Measurements from ENCODE around the gene RPL10L. TPM values are rescaled to one million over a fixed set of nuclear protein-coding genes. Genes with fewer than 3 reads are reported as not detected.

Gene RPL10L
- not detected in 2 replicates for total RNA-seq (2014; rRNA removed; shearing (Covaris generic))

DNA sequence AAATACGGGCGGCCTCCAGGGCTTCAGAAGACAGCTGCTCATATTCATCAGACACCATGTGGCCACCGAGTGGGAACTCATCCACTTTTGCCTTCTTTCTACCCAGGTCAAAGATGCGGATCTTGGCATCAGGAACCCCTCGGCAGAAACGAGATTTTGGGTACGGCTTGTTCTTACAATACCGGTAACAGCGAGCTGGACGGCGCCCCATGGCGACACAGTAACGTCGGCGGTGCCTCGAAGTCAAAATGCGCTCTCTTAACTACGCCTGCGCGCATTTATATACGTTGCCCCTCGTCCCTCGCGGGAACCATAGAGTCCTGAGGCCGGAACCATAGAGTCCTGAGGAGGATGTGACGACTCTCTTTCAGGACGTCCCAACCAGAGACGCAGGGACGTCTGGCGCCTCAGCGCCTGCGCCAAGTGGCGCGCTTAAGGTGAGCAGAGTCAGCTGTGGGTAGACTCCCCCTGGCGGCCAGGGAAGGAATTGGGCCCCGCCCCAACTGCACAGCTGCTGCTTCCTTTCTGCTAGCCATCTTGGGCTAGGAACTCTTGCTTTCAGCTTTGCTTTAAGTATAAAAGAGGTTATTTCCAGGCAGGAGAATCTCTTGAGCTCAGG, at the start of gene RPL10L:
Gene RPL10L, minus strand, starts transcription at position 256 of the 619 bp plus-strand sequence. Its CDS starts 45 bp downstream, at position 211.
- no peak for DNase-seq (ENCODE audit: low spot score)

DNA sequence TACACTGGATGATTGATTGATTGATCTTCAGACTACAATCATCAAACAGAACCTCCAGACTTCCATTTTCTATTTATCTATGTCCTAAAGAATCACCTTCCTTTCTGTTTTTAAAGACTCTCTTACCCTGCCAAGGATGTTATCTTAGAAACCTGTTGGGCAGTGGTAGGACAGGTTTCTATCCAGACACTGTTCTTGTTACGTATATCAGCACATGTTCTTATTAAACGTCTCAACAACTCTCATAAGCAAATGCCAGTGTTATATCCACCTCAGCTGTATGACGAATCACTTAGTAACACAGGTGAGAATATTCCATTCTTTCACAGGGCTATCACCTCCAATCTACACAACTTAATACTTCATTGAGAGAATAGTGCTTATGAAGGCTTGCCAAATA, 40.2 kb upstream of the RPL10L start:
- peak; percentile 52 for DNase-seq (ENCODE audit: low spot score)

DNA sequence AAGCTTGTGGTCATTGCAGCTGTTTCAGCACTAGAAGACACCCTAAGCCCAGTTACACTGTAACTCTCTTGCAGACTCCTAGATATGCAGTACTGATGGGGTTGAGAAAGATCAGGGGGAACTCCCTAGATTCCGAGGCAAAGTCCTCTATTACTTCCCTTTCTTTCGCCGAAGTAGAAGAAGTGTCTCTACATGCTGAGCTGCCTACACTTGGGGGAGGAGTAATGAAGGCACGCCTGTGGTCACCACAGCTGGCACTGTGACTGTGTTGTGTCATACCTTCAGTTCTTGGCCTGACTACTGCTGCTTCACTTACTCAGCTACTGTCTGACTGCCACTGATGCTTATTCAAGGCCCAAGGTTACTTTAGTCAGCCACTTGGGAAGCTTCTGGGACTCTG, 35.1 kb upstream of the RPL10L start:
- no peak for DNase-seq (ENCODE audit: low spot score)

DNA sequence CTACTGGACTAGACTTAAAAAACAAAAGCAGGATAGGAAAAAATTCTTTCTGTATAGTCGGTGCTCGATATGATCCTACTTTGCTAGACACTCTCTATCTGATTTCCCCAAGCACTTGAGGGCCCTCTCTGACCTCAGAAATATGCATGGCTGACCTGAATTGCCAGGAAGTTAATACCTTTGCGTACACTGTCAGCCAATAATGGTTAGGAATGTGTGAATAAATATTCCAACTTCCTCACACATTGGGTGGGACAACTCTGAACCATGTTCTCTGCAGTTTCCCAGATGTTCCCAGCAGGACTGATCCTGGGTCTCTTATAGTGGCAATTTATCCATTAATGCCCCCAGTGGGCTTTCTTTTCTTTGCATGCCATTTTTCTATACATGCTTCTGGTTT, 20.5 kb upstream of the RPL10L start:
- peak; percentile 9 for DNase-seq (ENCODE audit: low spot score)

DNA sequence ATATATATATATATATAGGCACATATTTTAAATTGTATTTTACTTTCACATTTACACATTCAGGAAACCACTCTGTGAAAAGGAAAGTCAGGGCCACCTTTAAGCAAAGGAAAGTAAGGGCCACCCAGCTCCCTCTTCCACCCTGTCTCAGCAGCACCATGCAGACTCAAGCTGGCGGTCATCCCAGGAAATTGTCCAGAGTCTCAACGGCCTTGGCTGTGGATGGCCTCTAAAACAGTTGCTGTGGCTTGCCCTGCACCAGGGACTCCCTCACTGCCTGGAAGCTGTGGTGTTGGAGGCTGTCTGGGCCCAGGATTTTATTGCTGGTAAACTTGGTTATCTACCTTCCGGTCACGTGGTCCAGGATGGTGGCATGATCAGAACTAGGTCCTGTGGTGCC, 11.8 kb upstream of the RPL10L start:
- no peak for DNase-seq (ENCODE audit: low spot score)

DNA sequence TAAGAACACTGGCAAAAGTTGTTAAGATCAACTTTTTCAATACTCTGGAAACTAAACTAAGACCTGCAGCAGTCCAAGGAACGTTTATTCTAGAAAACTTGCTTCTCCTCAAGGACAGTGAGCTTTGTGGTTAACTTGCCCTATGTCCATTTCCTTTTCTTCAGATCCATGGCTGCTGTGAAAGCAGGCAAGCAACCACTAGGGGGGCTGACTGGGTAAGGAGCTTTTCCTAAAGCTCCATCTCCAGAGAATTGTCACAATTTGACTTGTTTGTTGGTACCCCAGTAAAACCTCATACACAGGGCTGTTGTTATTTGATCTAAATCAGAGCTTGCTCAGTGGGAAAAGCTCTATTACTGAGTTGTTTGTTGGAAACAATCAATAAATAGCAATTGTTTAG, 10.1 kb upstream of the RPL10L start:
- DNase-seq (ENCODE audit: low spot score): peak; percentile 19

DNA sequence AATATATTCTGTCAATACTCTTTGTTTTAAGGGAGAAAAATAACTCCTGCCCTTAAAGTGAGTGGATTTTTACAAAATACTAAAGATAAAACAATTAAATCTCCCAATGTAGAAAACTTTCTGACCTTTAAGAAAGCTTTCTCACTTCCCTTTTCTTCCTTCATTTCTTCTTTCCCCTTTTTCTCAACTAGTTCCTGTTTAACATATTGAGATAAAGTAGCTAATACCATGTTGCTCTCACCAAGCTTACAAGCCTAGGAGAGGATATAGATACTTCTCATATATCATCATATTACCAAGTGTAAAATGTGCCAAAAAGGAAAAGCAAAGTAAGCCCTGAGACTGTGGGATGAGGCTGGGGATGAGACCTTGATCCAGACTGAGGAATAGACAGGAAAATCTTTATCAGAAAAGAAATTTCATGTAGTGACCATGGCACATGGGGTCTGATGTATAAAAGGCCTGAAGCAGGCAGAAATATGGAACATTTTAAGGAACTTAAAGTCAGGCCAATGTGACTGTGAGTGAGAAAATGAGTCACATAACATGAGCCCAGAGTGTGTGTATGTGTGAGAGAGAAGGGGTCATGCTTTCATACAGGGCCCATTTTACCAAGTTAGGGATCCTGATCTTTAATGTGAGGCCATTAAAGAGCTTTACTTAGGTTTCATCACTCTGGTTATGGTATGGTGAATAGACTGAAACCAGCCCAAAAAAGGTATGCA, 1.6 kb upstream of the RPL10L start:
- DNase-seq (ENCODE audit: low spot score): no peak

DNA sequence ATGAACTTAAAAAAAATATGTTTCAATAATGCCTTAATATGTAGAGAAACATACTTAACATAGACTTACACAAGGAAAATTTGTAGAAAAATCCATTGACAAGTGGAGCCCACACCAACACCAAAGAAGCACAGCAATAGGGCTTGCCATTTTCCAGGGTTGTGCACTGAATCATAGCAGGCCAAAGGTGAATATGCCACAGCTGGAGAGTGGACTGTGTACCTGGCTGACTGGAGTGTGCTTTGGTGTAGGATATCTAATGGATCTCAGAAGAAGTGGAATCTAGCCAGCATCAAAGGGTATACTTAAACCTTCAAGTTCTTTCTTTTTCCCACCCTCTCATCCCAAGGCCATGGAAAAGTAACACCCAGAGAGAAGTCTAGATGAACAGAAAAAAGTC, 4.8 kb downstream of the RPL10L start:
- no peak for DNase-seq (ENCODE audit: low spot score)

DNA sequence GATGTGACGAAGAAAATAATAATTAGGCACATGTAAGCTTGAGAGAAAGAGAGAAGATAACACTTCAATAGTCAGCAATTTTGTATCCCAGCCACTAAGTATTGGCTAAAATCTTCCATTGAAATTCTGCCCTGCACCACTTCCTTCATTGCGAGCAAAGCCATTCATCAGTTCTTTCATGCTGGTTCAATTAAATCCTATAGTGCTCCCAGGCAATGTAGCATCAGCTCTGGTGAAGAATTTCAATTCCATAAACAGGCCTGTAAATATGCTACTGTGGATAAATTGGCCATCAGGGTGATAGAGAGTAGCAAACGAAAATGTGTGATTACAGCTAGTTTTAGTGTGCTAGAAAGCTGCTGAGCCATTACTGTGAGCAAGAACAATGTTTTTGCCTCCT, 24.7 kb downstream of the RPL10L start:
- DNase-seq (ENCODE audit: low spot score): no peak

All from HT-29 (cell line).